Fibroblast of gingiva (primary cell): ENCODE results near the gene BEX5.
"Not testable (repeated sequence)": the region's sequence is repeated elsewhere in the genome, so short reads cannot be mapped to it uniquely, and the experiment has no call there.

Source experiments
- DNase-seq: peaks from one replicate; pipeline ENCODE4 v3.0.0-alpha.2; 2011; ENCODE audit warnings: low read depth

Gene BEX5

DNA sequence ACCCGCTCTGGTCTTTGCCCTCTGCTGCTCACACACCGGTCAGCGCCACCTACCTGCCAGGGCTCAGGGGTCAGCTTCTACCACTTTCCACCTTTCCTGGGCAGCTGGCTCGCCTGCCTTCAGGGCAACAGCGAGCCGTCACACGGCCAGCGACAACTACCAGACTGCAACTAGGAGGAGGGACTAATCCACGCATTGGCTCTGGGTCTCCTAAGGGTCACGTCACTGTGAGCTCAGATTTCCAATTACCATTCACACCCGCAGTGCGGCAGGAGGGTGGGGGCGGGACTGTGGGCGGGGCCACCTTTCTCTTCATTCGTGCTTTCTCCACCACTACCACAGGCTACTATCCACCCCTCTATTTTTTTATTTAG, at the start of gene BEX5:
Gene BEX5 (minus strand): TSS at position 172 of the 374 bp plus-strand sequence. CDS start 1,712 bp downstream, outside the sequence.
- no peak for DNase-seq

DNA sequence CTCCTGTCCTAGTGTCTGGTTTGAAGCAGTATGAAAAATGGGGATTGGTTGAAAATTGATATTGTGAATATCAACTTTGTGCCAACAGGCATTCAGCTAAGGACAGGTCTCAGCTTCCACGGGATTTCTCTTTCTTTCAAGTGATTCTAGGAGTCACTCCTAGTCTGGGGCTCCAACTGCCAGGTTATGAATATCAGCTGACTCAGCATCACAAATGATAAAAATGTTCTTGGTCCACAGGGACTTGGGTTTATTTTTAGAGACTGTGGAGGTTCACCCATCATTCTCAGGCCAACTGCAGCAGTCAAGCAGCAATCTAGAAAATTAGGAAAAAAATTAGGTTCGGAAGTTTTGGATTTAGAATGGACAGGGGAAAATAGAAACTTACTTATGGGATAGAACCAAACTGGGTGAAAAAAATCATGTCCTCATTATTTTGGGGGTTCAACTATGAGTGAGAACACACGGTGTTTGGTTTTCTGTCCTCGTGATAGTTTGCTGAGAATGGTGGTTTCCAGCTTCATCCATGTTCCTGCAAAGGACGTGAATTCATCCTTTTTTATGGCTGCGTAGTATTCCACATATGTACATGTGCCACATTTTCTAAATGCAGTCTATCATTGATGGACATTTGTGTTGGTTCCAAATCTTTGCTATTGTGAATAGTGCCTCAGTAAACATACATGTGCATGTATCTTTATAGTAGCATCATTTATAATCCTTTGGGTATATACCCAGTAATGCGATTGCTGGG, 30.4 kb upstream of the BEX5 start:
- no peak for DNase-seq

DNA sequence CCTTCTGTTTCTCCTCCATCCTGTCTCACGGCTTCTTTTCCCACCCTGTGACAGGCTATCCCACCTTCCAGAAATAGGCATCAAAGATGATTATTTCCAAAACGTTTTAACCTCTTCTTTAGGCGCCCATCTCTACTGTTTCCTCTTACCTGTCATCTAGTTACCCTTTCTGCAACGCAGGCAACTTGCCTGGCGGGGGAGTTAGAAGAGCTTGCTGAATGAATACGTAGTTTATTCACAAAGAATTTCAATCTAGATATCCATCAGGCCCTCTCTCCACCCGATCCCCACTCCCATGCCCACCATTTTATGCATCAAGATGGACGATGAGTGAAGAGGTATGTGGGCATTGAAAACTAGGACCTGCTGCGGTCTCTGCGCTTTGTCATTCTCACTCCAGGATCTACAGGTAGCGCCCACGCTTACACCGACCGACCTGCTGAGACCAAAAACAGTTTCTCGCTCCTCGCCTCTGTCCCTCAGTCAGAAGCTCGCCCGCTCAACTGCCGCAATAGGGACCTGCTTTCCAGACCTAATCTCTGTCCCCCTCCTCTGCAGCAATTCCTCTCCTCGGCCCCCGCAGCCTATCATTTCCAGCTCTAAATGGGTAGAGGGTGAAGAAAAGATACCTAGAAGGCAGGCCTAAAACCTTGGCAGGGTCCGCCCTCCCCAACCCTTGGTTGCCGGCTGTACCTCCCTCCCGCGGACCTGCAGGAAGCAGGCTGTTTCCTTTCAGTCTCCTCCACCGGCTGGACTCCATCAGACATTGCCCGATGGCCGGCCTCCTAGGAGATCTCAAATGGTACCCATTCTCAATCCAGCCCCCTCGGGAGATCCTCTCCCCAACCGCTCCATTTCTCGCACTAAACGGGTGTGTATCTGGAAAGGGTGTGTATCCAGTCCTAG, 624 bp downstream of the BEX5 start:
- no peak for DNase-seq

DNA sequence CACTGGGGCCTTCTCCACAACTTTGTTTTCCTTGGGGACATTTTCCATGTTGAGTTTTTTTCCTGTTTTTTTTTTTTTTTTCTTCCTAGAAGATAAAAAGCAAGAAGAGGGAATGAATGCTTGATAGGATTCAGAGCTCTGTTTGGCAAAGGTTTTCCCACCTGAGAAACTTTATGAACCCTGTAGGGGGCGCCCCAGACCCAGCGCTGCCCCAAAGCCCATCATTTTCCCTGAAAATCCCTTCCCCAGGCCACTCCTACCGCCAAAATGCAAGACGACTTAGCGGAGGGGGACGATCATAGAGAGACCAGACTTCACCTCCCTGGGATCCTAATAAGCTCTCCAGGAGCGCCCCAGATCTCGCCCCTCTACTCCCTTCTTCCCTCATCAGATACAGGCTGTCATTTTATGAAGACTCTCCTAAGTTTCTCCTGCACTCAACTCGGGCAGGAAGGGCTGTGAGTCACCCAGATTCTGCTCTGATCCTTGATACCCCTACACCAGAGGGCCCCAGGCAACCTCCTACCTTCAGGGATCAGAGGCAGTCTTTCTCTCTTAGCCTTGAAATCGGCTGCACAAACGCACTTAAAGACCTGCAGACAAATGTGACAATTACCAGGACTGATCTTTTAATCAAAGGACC, 1.4 kb downstream of the BEX5 start:
- DNase-seq = no peak

DNA sequence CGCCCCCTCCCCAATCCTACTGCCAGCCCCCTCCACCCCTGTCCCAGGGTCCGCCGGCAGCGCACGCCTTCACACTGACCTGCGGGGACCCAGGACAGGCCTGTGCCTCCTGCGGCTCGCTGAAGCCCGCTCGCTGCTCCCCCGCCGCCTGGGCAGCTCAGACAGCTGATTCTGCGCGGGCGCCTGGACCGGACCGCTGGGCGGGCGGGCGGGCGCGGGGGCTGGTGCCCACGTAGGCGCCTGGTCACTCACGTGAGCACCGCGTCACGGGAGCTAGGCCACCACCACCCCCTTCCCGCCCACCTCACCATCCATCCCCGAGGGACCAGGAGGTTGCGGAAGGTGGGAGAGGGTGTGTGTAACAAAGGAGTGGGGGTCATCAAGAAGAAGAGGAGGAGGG, 13.5 kb downstream of the BEX5 start, which contains the start of gene TCEAL6:
Gene TCEAL6 (minus strand): TSS at position 208 of the 400 bp plus-strand sequence.
- DNase-seq = not testable (repeated sequence)

DNA sequence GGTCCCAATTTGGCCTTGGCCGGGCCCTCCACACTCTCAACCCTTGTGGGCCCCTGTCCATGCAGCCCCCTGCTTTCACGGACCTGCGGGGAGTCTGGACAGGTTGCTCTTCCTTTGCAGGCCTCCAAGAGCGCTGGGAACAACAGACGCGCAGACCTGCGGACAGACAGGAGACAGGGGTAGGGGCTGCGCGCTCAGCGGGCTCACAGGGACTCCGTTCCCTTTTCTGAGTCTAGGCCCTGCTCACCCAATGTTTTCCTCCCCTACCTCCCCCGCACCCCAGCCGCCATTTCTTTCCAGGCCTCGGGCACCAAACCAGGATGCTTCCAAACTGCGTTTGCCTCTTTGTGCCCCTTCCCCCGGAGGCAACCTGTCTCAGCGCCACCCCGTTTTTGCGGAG, 14.1 kb downstream of the BEX5 start:
- DNase-seq = not testable (repeated sequence)

DNA sequence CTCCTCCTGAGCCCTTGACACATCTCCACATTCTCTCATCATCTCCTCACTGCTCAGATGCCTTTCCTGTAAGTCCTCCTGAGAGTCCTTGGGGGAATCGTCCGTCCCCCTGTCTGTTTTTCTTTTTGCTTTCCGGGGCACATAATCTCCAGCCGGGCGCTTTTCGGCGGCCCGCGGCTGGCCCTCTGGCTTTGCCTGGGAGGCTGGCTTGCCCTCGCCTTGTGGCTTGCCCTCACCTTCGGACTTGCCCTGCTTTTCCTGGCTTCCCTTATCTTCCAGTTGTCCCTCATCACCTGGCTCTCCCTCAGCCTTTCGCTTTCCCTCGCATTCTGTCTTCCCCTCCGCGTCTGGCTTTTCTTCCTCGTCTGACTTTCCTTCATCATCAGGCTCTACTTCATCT, 14.9 kb downstream of the BEX5 start:
- not testable (repeated sequence) for DNase-seq

DNA sequence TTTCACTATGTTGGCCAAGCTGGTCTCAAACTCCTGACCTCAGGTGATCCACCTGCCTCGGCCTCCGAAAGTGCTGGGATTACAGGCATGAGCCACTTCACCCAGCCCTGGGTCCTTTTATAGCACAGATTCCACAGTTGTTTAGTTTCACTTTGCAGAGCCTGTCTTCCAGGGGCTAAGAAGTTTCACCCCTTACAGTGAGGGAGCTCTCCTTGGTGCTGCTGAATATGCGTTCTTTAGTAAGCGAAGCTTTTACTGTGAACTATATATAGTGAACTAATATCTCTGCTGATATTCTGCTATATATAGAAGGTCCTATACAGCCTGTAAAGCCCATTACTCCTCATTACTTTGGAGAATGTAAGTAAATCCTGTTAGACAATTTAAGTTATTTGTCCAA, 17.7 kb downstream of the BEX5 start:
- no peak for DNase-seq

DNA sequence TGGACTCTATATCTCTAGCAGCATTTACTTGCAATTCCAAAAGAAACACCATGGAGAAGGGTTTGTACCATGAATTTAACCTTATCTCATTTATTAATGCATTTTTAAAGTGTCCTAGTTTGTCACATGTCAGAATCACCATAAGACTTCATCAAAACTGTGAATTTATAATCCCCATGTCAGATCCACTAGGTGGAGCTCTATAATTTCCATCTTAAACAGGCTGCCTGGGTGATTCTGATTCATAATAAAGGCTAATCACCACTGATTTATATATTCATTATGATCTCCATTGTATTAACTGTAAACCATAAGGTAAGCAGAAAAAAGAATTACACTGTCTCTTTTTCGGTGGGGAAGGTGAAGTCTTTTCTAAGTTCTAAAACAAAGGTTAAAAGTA, 26.3 kb downstream of the BEX5 start:
- no peak for DNase-seq

DNA sequence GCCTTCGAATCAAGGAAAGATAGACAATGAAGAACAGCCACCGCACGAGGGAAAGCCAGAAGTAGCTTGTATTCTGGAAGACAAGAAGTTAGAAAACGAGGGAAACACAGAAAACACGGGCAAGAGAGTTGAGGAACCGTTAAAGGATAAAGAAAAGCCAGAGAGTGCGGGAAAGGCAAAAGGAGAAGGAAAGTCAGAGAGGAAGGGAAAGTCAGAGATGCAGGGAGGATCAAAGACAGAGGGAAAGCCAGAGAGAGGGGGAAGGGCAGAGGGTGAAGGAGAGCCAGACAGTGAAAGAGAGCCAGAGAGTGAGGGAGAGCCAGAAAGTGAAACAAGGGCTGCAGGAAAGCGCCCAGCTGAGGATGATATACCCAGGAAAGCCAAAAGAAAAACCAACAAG, 28.9 kb downstream of the BEX5 start:
- no peak for DNase-seq

DNA sequence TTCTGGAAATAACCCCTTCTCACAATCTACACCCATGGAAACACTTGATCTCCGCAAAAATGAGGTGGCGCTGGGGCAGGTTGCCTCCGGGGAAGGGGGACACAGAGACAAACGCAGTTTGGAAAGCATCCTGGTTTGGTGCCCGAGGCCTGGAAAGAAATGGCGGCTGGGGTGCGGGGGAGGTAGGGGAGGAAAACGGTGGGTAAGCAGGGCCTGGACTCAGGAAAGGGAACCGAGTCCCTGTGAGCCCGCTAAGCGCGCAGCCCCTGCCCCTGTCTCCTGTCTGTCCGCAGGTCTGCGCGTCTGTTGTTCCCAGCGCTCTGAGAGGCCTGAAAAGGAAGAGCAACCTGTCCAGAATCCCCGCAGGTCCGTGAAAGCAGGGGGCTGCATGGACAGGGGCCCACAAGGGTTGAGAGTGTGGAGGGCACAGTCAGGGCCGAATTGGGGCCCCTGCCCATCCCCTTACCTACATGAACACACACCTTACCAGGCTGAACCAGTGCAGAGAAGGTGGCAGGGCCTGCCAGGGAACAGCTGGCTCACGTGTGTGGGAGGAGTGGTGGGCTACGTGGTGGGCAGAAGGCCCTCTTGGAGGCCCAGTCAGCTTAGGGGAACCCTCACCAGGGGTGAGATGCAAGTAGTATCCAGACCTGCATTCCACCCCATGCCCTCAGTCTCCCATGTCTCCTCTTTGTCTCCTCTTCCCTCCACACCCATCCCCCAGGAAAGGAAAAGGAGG, 29.5 kb downstream of the BEX5 start:
- not testable (repeated sequence) for DNase-seq

DNA sequence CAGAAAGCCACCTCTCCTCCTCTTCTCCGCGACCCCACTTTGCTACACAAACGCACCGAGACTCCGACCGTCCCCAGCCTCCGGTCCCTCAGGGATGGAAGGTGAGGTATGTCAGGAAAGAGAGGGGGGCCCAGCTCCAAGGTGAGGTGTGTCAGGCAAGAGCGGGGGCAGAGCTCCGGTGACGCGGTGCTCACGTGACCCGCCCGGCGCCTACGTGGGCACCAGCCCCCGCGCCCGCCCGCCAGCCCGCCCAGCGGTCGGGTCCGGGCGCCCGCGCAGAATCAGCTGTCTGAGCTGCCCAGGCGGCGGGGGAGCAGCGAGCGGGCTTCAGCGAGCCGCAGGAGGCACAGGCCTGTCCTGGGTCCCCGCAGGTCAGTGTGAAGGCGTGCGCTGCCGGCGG, 30.3 kb downstream of the BEX5 start, which contains the start of gene TCEAL2:
Gene TCEAL2 (plus strand): TSS at position 244 of the 400 bp plus-strand sequence. CDS start 1,152 bp downstream, outside the sequence.
- not testable (repeated sequence) for DNase-seq

DNA sequence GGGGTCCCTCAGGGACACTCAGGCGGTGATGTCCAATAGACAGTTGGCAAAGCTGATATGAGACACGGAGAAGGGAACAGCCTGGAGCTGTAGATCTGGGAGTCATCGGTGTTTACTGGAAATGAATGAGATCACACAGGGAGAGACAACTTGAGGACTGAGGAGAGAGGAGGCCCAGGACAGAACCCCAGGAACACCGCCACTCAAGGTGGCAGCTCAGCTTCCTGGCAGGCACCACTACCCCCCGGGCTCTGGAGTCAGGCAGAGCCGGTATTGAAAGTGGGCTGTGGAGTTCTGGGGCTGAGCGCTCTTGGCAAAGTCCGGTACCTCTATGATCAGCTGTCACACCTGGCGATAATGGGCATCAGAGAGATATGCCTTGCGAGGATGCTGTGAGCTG, 30.8 kb downstream of the BEX5 start:
- DNase-seq = not testable (repeated sequence)

DNA sequence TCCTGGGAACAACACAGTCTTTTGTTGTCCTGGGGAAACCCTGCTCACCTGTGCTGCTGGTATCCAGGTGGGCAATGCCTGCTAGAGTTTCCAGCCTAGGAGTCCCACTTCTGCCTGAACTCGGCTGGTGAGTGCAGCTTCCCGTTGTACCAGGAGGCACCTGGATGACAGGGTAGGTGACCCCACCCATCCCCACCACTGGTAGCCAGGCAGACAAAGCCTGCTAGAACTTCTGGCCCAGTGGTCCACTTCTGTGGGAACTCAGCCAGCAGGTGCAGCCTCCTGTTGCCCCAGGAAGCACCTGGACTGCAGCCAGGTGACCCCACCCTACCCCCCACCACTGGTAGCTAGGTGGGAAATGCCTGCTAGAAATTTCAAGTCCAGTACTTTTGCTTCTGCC, 40.0 kb downstream of the BEX5 start:
- DNase-seq = no peak

DNA sequence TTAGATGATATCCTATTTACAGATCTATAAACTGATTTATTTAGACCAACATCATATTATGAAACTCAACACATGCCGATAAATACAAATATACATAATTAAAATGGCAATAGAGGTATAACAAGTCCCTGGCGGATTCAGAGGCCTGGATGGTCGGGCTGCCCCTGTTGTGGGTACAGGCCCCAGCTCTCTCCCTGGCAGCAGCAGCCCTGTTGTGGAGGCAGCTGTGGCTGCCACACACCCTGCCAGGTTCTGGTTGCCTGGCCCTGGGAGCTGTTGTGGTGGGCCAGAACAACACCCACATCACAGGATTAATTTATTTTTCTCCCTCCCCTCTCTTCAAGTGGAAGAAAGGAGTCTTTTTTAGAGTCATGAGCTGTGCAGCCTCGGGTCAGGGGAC, 42.4 kb downstream of the BEX5 start:
- no peak for DNase-seq
